ENCODE measurements around the gene SLC48A1. TPM values are rescaled to one million over a fixed set of nuclear protein-coding genes. Genes with fewer than 3 reads are reported as not detected.

Gene SLC48A1
- total and polyA plus RNA-seq, 9 donors, result 8.8 to 13.0 (median 12.2) TPM

- Histone ChIP-seq H3K9me3 (replicated peaks; ENCODE audit: control insufficient read depth, low read depth, low read length) (no peaks in the 10 kb centered on the region), H3K36me3 (ENCODE audit: control insufficient read depth, insufficient read depth, low read length) (peaks cover 4% of the 10 kb centered on the region), H3K4me1 (ENCODE audit: control insufficient read depth, insufficient read depth, low read length) (peaks cover 65% of the 10 kb centered on the region), H3K27me3 (ENCODE audit: control insufficient read depth, insufficient read depth, low read length) (no peaks in the 10 kb centered on the region), H3K27ac (ENCODE audit: low read length) (peak overlapping the region; percentile 65), H3K4me3 (ENCODE audit: low read length) (no peak overlapping the region)
- WGBS (ENCODE audit: insufficient coverage), result 17% methylated on average over 2 of the region's 2 CpGs
- DNase-seq, result peak; percentile 85
These were observed 49.4 kb downstream of the SLC48A1 start for GRCh38 chr12:47822401-47822800.

- peak overlapping the region; percentile 65 for H3K27ac ChIP-seq (ENCODE audit: low read length)
- H3K36me3 ChIP-seq (ENCODE audit: control insufficient read depth, insufficient read depth, low read length), result peaks cover 4% of the 10 kb centered on the region
- peaks cover 62% of the 10 kb centered on the region for H3K4me1 ChIP-seq (ENCODE audit: control insufficient read depth, insufficient read depth, low read length)
- H3K9me3 ChIP-seq (replicated peaks; ENCODE audit: control insufficient read depth, low read depth, low read length), result no peaks in the 10 kb centered on the region
- WGBS (ENCODE audit: insufficient coverage), result 57% methylated on average over 1 of the region's 3 CpGs
- H3K4me3 ChIP-seq (ENCODE audit: low read length), result no peak overlapping the region
- no peaks in the 10 kb centered on the region for H3K27me3 ChIP-seq (ENCODE audit: control insufficient read depth, insufficient read depth, low read length)
- no peak for DNase-seq
These were observed 49.8 kb downstream of the SLC48A1 start for GRCh38 chr12:47822863-47823262.

- no peaks in the 10 kb centered on the region for H3K9me3 ChIP-seq (replicated peaks; ENCODE audit: control insufficient read depth, low read depth, low read length)
- H3K27ac ChIP-seq (ENCODE audit: low read length), result no peak overlapping the region
- H3K4me3 ChIP-seq (ENCODE audit: low read length), result no peak overlapping the region
- H3K36me3 ChIP-seq (ENCODE audit: control insufficient read depth, insufficient read depth, low read length), result no peaks in the 10 kb centered on the region
- no peaks in the 10 kb centered on the region for H3K27me3 ChIP-seq (ENCODE audit: control insufficient read depth, insufficient read depth, low read length)
- no peak for DNase-seq
- 88% methylated on average over 2 of the region's 5 CpGs for WGBS (ENCODE audit: insufficient coverage)
- peaks cover 62% of the 10 kb centered on the region for H3K4me1 ChIP-seq (ENCODE audit: control insufficient read depth, insufficient read depth, low read length)
These were observed 50.5 kb downstream of the SLC48A1 start for GRCh38 chr12:47823422-47824086.

GRCh38 chr12:47824198-47824597, 51.2 kb downstream of the SLC48A1 start:
- no peak overlapping the region for H3K4me3 ChIP-seq (ENCODE audit: low read length)
- H3K4me1 ChIP-seq (ENCODE audit: control insufficient read depth, insufficient read depth, low read length), result peaks cover 64% of the 10 kb centered on the region
- no peak overlapping the region for H3K27ac ChIP-seq (ENCODE audit: low read length)
- no CpG with 5 or more reads among the region's 2 CpGs for whole genome bisulfite sequencing (ENCODE audit: insufficient coverage)
- no peaks in the 10 kb centered on the region for H3K9me3 ChIP-seq (replicated peaks; ENCODE audit: control insufficient read depth, low read depth, low read length)
- H3K27me3 ChIP-seq (ENCODE audit: control insufficient read depth, insufficient read depth, low read length), result no peaks in the 10 kb centered on the region
- H3K36me3 ChIP-seq (ENCODE audit: control insufficient read depth, insufficient read depth, low read length), result no peaks in the 10 kb centered on the region
- no peak for DNase-seq

- no peak for DNase-seq
- no CpG with 5 or more reads among the region's 3 CpGs for WGBS (ENCODE audit: insufficient coverage)
- Histone ChIP-seq H3K4me1 (ENCODE audit: control insufficient read depth, insufficient read depth, low read length) (peaks cover 68% of the 10 kb centered on the region), H3K27ac (ENCODE audit: low read length) (no peak overlapping the region), H3K9me3 (replicated peaks; ENCODE audit: control insufficient read depth, low read depth, low read length) (no peaks in the 10 kb centered on the region), H3K27me3 (ENCODE audit: control insufficient read depth, insufficient read depth, low read length) (no peaks in the 10 kb centered on the region), H3K36me3 (ENCODE audit: control insufficient read depth, insufficient read depth, low read length) (no peaks in the 10 kb centered on the region), H3K4me3 (ENCODE audit: low read length) (no peak overlapping the region)
These were observed 51.6 kb downstream of the SLC48A1 start for GRCh38 chr12:47824635-47825034.

GRCh38 chr12:47825173-47825639, 52.2 kb downstream of the SLC48A1 start:
- no peaks in the 10 kb centered on the region for H3K27me3 ChIP-seq (ENCODE audit: control insufficient read depth, insufficient read depth, low read length)
- H3K9me3 ChIP-seq (replicated peaks; ENCODE audit: control insufficient read depth, low read depth, low read length), result no peaks in the 10 kb centered on the region
- 65% methylated on average over 5 of the region's 6 CpGs for WGBS (ENCODE audit: insufficient coverage)
- no peak overlapping the region for H3K27ac ChIP-seq (ENCODE audit: low read length)
- H3K36me3 ChIP-seq (ENCODE audit: control insufficient read depth, insufficient read depth, low read length), result no peaks in the 10 kb centered on the region
- peak; percentile 66 for DNase-seq
- H3K4me3 ChIP-seq (ENCODE audit: low read length), result no peak overlapping the region
- peaks cover 69% of the 10 kb centered on the region for H3K4me1 ChIP-seq (ENCODE audit: control insufficient read depth, insufficient read depth, low read length)

GRCh38 chr12:47828008-47828975, 55.3 kb downstream of the SLC48A1 start:
- Histone ChIP-seq H3K4me1 (ENCODE audit: control insufficient read depth, insufficient read depth, low read length) (peaks cover 52% of the 10 kb centered on the region), H3K27ac (ENCODE audit: low read length) (peak overlapping the region; percentile 89), H3K9me3 (replicated peaks; ENCODE audit: control insufficient read depth, low read depth, low read length) (no peaks in the 10 kb centered on the region), H3K36me3 (ENCODE audit: control insufficient read depth, insufficient read depth, low read length) (no peaks in the 10 kb centered on the region), H3K27me3 (ENCODE audit: control insufficient read depth, insufficient read depth, low read length) (no peaks in the 10 kb centered on the region), H3K4me3 (ENCODE audit: low read length) (no peak overlapping the region)
- 48% methylated on average over 4 of the region's 14 CpGs for WGBS (ENCODE audit: insufficient coverage)
- DNase-seq, result peak; percentile 88

- no CpG with 5 or more reads among the region's 7 CpGs for WGBS (ENCODE audit: insufficient coverage)
- Histone ChIP-seq H3K27me3 (ENCODE audit: control insufficient read depth, insufficient read depth, low read length) (no peaks in the 10 kb centered on the region), H3K36me3 (ENCODE audit: control insufficient read depth, insufficient read depth, low read length) (no peaks in the 10 kb centered on the region), H3K4me3 (ENCODE audit: low read length) (no peak overlapping the region), H3K27ac (ENCODE audit: low read length) (peak overlapping the region; percentile 89), H3K9me3 (replicated peaks; ENCODE audit: control insufficient read depth, low read depth, low read length) (no peaks in the 10 kb centered on the region), H3K4me1 (ENCODE audit: control insufficient read depth, insufficient read depth, low read length) (peaks cover 57% of the 10 kb centered on the region)
- DNase-seq, result peak; percentile 86
These were observed 56.0 kb downstream of the SLC48A1 start for GRCh38 chr12:47828976-47829482.

GRCh38 chr12:47829584-47829983, 56.5 kb downstream of the SLC48A1 start:
- Histone ChIP-seq H3K9me3 (replicated peaks; ENCODE audit: control insufficient read depth, low read depth, low read length) (no peaks in the 10 kb centered on the region), H3K4me3 (ENCODE audit: low read length) (no peak overlapping the region), H3K36me3 (ENCODE audit: control insufficient read depth, insufficient read depth, low read length) (no peaks in the 10 kb centered on the region), H3K27ac (ENCODE audit: low read length) (peak overlapping the region; percentile 89), H3K4me1 (ENCODE audit: control insufficient read depth, insufficient read depth, low read length) (peaks cover 58% of the 10 kb centered on the region), H3K27me3 (ENCODE audit: control insufficient read depth, insufficient read depth, low read length) (no peaks in the 10 kb centered on the region)
- no peak for DNase-seq
- WGBS (ENCODE audit: insufficient coverage), result 30% methylated on average over 1 of the region's 4 CpGs

Measured in muscle of leg (tissue), 11 donors.